Esophagus (tissue), 2 donors: ENCODE data around the gene ATP8A2. TPM values are rescaled to one million over a fixed set of nuclear protein-coding genes. Genes with fewer than 3 reads are reported as not detected.

Source experiments
- H3K27ac ChIP-seq, 2 donors: one replicate each; pipeline ENCODE4 v1.5.1; 2013; ENCODE audit warnings: low read depth in 2 of 2, mild to moderate bottlenecking in 2 of 2, inconsistent platforms in 1 of 2, low read length in 1 of 2, moderate library complexity in 1 of 2
- H3K27me3 ChIP-seq, 2 donors: one replicate each; pipeline ENCODE4 v1.6.1; 2013; ENCODE audit warnings: low read length in 2 of 2, control low read depth in 1 of 2, mild to moderate bottlenecking in 1 of 2; ENCODE audit not compliant: insufficient read depth in 2 of 2, control insufficient read depth in 1 of 2
- H3K36me3 ChIP-seq, 2 donors: one replicate each; pipeline ENCODE4 v1.6.1; 2013; ENCODE audit warnings: low read length in 1 of 2; ENCODE audit not compliant: control insufficient read depth in 2 of 2, insufficient read depth in 2 of 2
- H3K4me1 ChIP-seq, 2 donors: one replicate each; pipeline ENCODE4 v1.6.1; 2013; ENCODE audit warnings: low read length in 1 of 2; ENCODE audit not compliant: control insufficient read depth in 2 of 2, insufficient read depth in 2 of 2
- H3K4me3 ChIP-seq, 2 donors: one replicate each; pipeline ENCODE4 v1.5.1; 2013; ENCODE audit warnings: low read length in 2 of 2, mild to moderate bottlenecking in 2 of 2, low read depth in 1 of 2, moderate library complexity in 1 of 2
- H3K9me3 ChIP-seq, 2 donors: one replicate each; pipeline ENCODE4 v1.6.1; 2013; ENCODE audit warnings: mild to moderate bottlenecking in 2 of 2, low read depth in 1 of 2, low read length in 1 of 2, moderate library complexity in 1 of 2; ENCODE audit not compliant: control insufficient read depth in 2 of 2, insufficient read depth in 1 of 2
- WGBS, 2 donors: extraction: QIAGEN DNeasy Blood & Tissue Kit; methylation state at CpG; one replicate each; pipeline ENCODE4 v1.1.7; 2013; 5-methylcytosine and 5-hydroxymethylcytosine counted together
- polyA plus RNA-seq, 2 donors: library from polyadenylated mRNA; stranded (reverse); fragments of 200-250 nt; gene quantifications; one replicate each; pipeline ENCODE4 v1.2.3, GENCODE V29; 2013
- donor health status: healthy with polysubstance abuse.
- donor health status: Bipolar disorder and iron deficiency.

ATP8A2 gene
- under 1 TPM in 1 of 2 donors, not detected in 1; 0.01 TPM for polyA plus RNA-seq

GRCh38 chr13:25371875-25372283 is at the start of gene ATP8A2:
Gene ATP8A2, plus strand, starts transcription at chr13:25371974. Its CDS starts 239 bp downstream, at chr13:25372213.
- no peak within 1 kb of the TSS for H3K27ac ChIP-seq
- H3K36me3 ChIP-seq = no peaks in the 10 kb centered on the region
- no peaks in the 10 kb centered on the region for H3K9me3 ChIP-seq
- H3K4me3 ChIP-seq = peak within 1 kb of the TSS; percentile 29 to 34
- whole genome bisulfite sequencing, 2 donors = 1 to 2% methylated on average over 33 to 58 of the region's 58 CpGs
- H3K27me3 ChIP-seq = peaks cover 6 to 19% of the 10 kb centered on the region in 2 donors
- peaks cover 5 to 9% of the 10 kb centered on the region in 2 donors for H3K4me1 ChIP-seq

- no peak overlapping the region for H3K4me3 ChIP-seq
- 75 to 80% methylated on average over 2 of the region's 2 CpGs for WGBS, 2 donors
- H3K27ac ChIP-seq = no peak overlapping the region
- peaks cover 0 to 4% of the 10 kb centered on the region in 2 donors for H3K36me3 ChIP-seq
- H3K9me3 ChIP-seq = no peaks in the 10 kb centered on the region
- no peaks in the 10 kb centered on the region for H3K27me3 ChIP-seq
- H3K4me1 ChIP-seq = no peaks in the 10 kb centered on the region
Observed at GRCh38 chr13:25324100-25324499, 47.7 kb upstream of the ATP8A2 start.

- H3K9me3 ChIP-seq = no peaks in the 10 kb centered on the region
- H3K27ac ChIP-seq = no peak overlapping the region
- H3K4me1 ChIP-seq = no peaks in the 10 kb centered on the region
- H3K4me3 ChIP-seq = no peak overlapping the region
- WGBS, 2 donors = 96 to 97% methylated on average over 4 of the region's 4 CpGs
- H3K36me3 ChIP-seq = peaks cover 2 to 3% of the 10 kb centered on the region in 2 donors
- no peaks in the 10 kb centered on the region for H3K27me3 ChIP-seq
Observed at GRCh38 chr13:25329706-25330105, 42.1 kb upstream of the ATP8A2 start.

- 75 to 86% methylated on average over 1 of the region's 1 CpG for WGBS, 2 donors
- H3K36me3 ChIP-seq = peaks cover 2 to 3% of the 10 kb centered on the region in 2 donors
Observed at GRCh38 chr13:25330541-25330940, 41.2 kb upstream of the ATP8A2 start.

GRCh38 chr13:25335856-25336255 is 35.9 kb upstream of the ATP8A2 start:
- 29 to 45% methylated on average over 3 of the region's 3 CpGs for WGBS, 2 donors
- no peak overlapping the region for H3K27ac ChIP-seq
- peaks cover 3 to 4% of the 10 kb centered on the region in 2 donors for H3K36me3 ChIP-seq

More at GRCh38 chr13:25330541-25330940, 41.2 kb upstream of the ATP8A2 start:
- Histone ChIP-seq H3K9me3 (no peaks in the 10 kb centered on the region), H3K4me1 (no peaks in the 10 kb centered on the region), H3K27me3 (no peaks in the 10 kb centered on the region), H3K27ac (no peak overlapping the region), H3K4me3 (no peak overlapping the region)

GRCh38 chr13:25345576-25345975 is 26.2 kb upstream of the ATP8A2 start:
- Histone ChIP-seq H3K27ac (no peak overlapping the region), H3K4me1 (no peaks in the 10 kb centered on the region), H3K9me3 (no peaks in the 10 kb centered on the region), H3K36me3 (no peaks in the 10 kb centered on the region), H3K4me3 (no peak overlapping the region), H3K27me3 (no peaks in the 10 kb centered on the region)
- 90% methylated on average over 2 of the region's 2 CpGs for WGBS, 2 donors

More at GRCh38 chr13:25335856-25336255, 35.9 kb upstream of the ATP8A2 start:
- Histone ChIP-seq H3K4me3 (no peak overlapping the region), H3K4me1 (no peaks in the 10 kb centered on the region), H3K9me3 (no peaks in the 10 kb centered on the region), H3K27me3 (no peaks in the 10 kb centered on the region)

- Histone ChIP-seq H3K4me1 (no peaks in the 10 kb centered on the region), H3K27me3 (no peaks in the 10 kb centered on the region), H3K27ac (no peak overlapping the region), H3K36me3 (no peaks in the 10 kb centered on the region), H3K9me3 (no peaks in the 10 kb centered on the region), H3K4me3 (no peak overlapping the region)
- 74 to 86% methylated on average over 2 of the region's 2 CpGs for WGBS, 2 donors
Observed at GRCh38 chr13:25347151-25347550, 24.6 kb upstream of the ATP8A2 start.

GRCh38 chr13:25351404-25351803 is 20.4 kb upstream of the ATP8A2 start:
- H3K27me3 ChIP-seq = no peaks in the 10 kb centered on the region
- H3K4me3 ChIP-seq = no peak overlapping the region
- no peaks in the 10 kb centered on the region for H3K4me1 ChIP-seq
- H3K27ac ChIP-seq = no peak overlapping the region
- 96 to 97% methylated on average over 1 of the region's 1 CpG for WGBS, 2 donors
- no peaks in the 10 kb centered on the region for H3K36me3 ChIP-seq
- H3K9me3 ChIP-seq = no peaks in the 10 kb centered on the region

GRCh38 chr13:25352230-25352629 is 19.5 kb upstream of the ATP8A2 start:
- no peaks in the 10 kb centered on the region for H3K36me3 ChIP-seq
- no peaks in the 10 kb centered on the region for H3K9me3 ChIP-seq
- 58 to 63% methylated on average over 3 of the region's 3 CpGs for WGBS, 2 donors
- no peak overlapping the region for H3K27ac ChIP-seq
- H3K27me3 ChIP-seq = no peaks in the 10 kb centered on the region
- H3K4me1 ChIP-seq = no peaks in the 10 kb centered on the region
- no peak overlapping the region for H3K4me3 ChIP-seq

- Histone ChIP-seq H3K36me3 (no peaks in the 10 kb centered on the region), H3K27ac (no peak overlapping the region), H3K4me1 (no peaks in the 10 kb centered on the region), H3K4me3 (no peak overlapping the region), H3K9me3 (no peaks in the 10 kb centered on the region), H3K27me3 (no peaks in the 10 kb centered on the region)
- 68 to 69% methylated on average over 4 of the region's 4 CpGs for WGBS, 2 donors
Observed at GRCh38 chr13:25352806-25353205, 19.0 kb upstream of the ATP8A2 start.
